ENCODE data around the gene TRPC4.

DNA sequence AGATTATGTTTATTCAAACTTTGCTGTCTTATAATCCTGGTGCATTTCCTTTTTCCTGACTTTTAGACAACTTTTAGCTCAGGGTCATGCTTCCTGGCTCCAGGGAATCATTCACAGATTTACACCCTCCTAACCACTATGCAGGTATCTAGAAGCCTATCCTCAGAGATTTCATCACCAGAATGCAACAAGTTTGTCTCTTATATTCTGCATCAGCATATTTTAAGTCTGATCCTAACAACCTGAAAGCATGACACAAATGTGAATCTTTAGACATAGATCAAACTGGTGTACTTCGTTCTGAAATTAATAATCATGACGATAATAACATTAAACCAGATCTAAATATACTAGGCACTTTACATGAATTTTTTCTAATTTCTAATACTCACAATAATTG, 100.0 kb downstream of the TRPC4 start:
- TF ChIP-seq, protein P1, sequence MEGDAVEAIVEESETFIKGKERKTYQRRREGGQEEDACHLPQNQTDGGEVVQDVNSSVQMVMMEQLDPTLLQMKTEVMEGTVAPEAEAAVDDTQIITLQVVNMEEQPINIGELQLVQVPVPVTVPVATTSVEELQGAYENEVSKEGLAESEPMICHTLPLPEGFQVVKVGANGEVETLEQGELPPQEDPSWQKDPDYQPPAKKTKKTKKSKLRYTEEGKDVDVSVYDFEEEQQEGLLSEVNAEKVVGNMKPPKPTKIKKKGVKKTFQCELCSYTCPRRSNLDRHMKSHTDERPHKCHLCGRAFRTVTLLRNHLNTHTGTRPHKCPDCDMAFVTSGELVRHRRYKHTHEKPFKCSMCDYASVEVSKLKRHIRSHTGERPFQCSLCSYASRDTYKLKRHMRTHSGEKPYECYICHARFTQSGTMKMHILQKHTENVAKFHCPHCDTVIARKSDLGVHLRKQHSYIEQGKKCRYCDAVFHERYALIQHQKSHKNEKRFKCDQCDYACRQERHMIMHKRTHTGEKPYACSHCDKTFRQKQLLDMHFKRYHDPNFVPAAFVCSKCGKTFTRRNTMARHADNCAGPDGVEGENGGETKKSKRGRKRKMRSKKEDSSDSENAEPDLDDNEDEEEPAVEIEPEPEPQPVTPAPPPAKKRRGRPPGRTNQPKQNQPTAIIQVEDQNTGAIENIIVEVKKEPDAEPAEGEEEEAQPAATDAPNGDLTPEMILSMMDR (IDR thresholded peaks at IDR 0.05): no peak
- TF ChIP-seq POLR2A (IDR thresholded peaks at IDR 0.05): no peak

All from adrenal gland (tissue), 5 donors.